ENCODE data around the gene NKD2. TPM values are rescaled to one million over a fixed set of nuclear protein-coding genes. Genes with fewer than 3 reads are reported as not detected.

NKD2 gene
- total and polyA plus RNA-seq, 2 experiments from 2014 or later, result 9.0 to 11.9 TPM

DNA sequence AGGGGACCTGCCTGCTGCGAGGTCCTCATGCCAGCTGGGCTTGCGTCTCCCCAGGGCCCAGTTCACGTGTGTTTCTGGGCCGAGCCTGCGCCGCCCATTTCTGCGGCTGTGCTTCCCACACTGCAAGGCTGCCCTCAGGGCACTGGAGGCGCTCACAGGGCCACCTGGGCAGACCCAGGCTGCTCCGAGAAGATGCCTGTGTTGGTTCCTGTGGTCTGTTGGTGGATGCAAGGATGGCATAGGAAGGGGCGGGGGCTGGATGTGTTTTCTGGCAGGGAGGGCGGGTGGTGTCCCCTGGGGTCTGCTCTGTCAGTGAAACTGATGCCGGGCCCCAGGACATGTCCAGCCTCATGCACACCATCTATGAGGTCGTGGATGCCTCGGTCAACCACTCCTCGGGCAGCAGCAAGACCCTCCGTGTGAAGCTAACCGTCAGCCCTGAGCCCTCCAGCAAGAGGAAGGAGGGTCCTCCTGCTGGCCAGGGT lies 25.9 kb downstream of the NKD2 start:
- H3K27ac Mint-ChIP-seq, result no peak overlapping the region
- no peak for DNase-seq (ENCODE audit: low spot score)
- Histone ChIP-seq H3F3A (replicated peaks; ENCODE audit: low read depth) (no peaks in the 10 kb centered on the region), H2AFZ (no peak overlapping the region), H3K27ac (ENCODE audit: low read depth) (no peak overlapping the region), H3K4me1 (ENCODE audit: insufficient read depth) (no peaks in the 10 kb centered on the region), H3K9me2 (ENCODE audit: insufficient read depth) (no peaks in the 10 kb centered on the region), H3K79me2 (replicated peaks; ENCODE audit: insufficient read depth) (no peaks in the 10 kb centered on the region), H3K4me2 (no peak overlapping the region), H3K4me3 (no peak overlapping the region), H3K36me3 (ENCODE audit: insufficient read depth) (no peaks in the 10 kb centered on the region), H3K27me3 (ENCODE audit: insufficient read depth) (no peaks in the 10 kb centered on the region), H4K20me1 (replicated peaks; ENCODE audit: insufficient read depth) (no peaks in the 10 kb centered on the region)
- TF ChIP-seq, protein P1, sequence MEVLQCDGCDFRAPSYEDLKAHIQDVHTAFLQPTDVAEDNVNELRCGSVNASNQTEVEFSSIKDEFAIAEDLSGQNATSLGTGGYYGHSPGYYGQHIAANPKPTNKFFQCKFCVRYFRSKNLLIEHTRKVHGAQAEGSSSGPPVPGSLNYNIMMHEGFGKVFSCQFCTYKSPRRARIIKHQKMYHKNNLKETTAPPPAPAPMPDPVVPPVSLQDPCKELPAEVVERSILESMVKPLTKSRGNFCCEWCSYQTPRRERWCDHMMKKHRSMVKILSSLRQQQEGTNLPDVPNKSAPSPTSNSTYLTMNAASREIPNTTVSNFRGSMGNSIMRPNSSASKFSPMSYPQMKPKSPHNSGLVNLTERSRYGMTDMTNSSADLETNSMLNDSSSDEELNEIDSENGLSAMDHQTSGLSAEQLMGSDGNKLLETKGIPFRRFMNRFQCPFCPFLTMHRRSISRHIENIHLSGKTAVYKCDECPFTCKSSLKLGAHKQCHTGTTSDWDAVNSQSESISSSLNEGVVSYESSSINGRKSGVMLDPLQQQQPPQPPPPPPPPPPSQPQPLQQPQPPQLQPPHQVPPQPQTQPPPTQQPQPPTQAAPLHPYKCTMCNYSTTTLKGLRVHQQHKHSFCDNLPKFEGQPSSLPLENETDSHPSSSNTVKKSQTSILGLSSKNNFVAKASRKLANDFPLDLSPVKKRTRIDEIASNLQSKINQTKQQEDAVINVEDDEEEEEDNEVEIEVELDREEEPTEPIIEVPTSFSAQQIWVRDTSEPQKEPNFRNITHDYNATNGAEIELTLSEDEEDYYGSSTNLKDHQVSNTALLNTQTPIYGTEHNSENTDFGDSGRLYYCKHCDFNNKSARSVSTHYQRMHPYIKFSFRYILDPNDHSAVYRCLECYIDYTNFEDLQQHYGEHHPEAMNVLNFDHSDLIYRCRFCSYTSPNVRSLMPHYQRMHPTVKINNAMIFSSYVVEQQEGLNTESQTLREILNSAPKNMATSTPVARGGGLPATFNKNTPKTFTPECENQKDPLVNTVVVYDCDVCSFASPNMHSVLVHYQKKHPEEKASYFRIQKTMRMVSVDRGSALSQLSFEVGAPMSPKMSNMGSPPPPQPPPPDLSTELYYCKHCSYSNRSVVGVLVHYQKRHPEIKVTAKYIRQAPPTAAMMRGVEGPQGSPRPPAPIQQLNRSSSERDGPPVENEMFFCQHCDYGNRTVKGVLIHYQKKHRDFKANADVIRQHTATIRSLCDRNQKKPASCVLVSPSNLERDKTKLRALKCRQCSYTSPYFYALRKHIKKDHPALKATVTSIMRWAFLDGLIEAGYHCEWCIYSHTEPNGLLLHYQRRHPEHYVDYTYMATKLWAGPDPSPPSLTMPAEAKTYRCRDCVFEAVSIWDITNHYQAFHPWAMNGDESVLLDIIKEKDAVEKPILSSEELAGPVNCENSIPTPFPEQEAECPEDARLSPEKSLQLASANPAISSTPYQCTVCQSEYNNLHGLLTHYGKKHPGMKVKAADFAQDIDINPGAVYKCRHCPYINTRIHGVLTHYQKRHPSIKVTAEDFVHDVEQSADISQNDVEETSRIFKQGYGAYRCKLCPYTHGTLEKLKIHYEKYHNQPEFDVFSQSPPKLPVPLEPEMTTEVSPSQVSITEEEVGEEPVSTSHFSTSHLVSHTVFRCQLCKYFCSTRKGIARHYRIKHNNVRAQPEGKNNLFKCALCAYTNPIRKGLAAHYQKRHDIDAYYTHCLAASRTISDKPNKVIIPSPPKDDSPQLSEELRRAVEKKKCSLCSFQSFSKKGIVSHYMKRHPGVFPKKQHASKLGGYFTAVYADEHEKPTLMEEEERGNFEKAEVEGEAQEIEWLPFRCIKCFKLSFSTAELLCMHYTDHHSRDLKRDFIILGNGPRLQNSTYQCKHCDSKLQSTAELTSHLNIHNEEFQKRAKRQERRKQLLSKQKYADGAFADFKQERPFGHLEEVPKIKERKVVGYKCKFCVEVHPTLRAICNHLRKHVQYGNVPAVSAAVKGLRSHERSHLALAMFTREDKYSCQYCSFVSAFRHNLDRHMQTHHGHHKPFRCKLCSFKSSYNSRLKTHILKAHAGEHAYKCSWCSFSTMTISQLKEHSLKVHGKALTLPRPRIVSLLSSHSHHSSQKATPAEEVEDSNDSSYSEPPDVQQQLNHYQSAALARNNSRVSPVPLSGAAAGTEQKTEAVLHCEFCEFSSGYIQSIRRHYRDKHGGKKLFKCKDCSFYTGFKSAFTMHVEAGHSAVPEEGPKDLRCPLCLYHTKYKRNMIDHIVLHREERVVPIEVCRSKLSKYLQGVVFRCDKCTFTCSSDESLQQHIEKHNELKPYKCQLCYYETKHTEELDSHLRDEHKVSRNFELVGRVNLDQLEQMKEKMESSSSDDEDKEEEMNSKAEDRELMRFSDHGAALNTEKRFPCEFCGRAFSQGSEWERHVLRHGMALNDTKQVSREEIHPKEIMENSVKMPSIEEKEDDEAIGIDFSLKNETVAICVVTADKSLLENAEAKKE (CRISPR knock-in tag; IDR thresholded peaks at IDR 0.05), result no peak
- TF ChIP-seq, protein P2, sequence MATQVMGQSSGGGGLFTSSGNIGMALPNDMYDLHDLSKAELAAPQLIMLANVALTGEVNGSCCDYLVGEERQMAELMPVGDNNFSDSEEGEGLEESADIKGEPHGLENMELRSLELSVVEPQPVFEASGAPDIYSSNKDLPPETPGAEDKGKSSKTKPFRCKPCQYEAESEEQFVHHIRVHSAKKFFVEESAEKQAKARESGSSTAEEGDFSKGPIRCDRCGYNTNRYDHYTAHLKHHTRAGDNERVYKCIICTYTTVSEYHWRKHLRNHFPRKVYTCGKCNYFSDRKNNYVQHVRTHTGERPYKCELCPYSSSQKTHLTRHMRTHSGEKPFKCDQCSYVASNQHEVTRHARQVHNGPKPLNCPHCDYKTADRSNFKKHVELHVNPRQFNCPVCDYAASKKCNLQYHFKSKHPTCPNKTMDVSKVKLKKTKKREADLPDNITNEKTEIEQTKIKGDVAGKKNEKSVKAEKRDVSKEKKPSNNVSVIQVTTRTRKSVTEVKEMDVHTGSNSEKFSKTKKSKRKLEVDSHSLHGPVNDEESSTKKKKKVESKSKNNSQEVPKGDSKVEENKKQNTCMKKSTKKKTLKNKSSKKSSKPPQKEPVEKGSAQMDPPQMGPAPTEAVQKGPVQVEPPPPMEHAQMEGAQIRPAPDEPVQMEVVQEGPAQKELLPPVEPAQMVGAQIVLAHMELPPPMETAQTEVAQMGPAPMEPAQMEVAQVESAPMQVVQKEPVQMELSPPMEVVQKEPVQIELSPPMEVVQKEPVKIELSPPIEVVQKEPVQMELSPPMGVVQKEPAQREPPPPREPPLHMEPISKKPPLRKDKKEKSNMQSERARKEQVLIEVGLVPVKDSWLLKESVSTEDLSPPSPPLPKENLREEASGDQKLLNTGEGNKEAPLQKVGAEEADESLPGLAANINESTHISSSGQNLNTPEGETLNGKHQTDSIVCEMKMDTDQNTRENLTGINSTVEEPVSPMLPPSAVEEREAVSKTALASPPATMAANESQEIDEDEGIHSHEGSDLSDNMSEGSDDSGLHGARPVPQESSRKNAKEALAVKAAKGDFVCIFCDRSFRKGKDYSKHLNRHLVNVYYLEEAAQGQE (IDR thresholded peaks at IDR 0.05; ENCODE audit: unreplicated experiment), result no peak
- TF ChIP-seq EZH2 (IDR thresholded peaks at IDR 0.05; ENCODE audit: low read depth, unreplicated experiment), result no peak
- TF ChIP-seq, protein P3, sequence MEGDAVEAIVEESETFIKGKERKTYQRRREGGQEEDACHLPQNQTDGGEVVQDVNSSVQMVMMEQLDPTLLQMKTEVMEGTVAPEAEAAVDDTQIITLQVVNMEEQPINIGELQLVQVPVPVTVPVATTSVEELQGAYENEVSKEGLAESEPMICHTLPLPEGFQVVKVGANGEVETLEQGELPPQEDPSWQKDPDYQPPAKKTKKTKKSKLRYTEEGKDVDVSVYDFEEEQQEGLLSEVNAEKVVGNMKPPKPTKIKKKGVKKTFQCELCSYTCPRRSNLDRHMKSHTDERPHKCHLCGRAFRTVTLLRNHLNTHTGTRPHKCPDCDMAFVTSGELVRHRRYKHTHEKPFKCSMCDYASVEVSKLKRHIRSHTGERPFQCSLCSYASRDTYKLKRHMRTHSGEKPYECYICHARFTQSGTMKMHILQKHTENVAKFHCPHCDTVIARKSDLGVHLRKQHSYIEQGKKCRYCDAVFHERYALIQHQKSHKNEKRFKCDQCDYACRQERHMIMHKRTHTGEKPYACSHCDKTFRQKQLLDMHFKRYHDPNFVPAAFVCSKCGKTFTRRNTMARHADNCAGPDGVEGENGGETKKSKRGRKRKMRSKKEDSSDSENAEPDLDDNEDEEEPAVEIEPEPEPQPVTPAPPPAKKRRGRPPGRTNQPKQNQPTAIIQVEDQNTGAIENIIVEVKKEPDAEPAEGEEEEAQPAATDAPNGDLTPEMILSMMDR (conservative IDR thresholded peaks at IDR 0.05; ENCODE audit: low read depth in 2 of 2), result no peak
- TF ChIP-seq CREB1 (CRISPR knock-in tag; IDR thresholded peaks at IDR 0.05; ENCODE audit: low read depth), result no peak
- no peak for TF ChIP-seq ZNF114 (CRISPR knock-in tag; IDR thresholded peaks at IDR 0.05)
- ATAC-seq, result no peak
- H3K36me3 Mint-ChIP-seq (ENCODE audit: low read depth), result peaks cover 5% of the 10 kb centered on the region; the same call in 1 of the 3 replicates
- no peak overlapping the region for H3K4me3 Mint-ChIP-seq
- peaks cover 5% of the 10 kb centered on the region; the same call in 2 of the 3 replicates for H3K9me3 Mint-ChIP-seq
- H3K27me3 Mint-ChIP-seq (ENCODE audit: insufficient read depth, low read depth, poor library complexity), result peaks cover 6% of the 10 kb centered on the region
- H3K4me1 Mint-ChIP-seq, result peaks cover 3% of the 10 kb centered on the region; the same call in 2 of the 3 replicates

Data from GM23338 (cell line).